ENCODE measurements around the gene DCXR.
A peak's percentile ranks its signal among the peaks of the same experiment; 100 is the strongest.

DCXR gene

DNA sequence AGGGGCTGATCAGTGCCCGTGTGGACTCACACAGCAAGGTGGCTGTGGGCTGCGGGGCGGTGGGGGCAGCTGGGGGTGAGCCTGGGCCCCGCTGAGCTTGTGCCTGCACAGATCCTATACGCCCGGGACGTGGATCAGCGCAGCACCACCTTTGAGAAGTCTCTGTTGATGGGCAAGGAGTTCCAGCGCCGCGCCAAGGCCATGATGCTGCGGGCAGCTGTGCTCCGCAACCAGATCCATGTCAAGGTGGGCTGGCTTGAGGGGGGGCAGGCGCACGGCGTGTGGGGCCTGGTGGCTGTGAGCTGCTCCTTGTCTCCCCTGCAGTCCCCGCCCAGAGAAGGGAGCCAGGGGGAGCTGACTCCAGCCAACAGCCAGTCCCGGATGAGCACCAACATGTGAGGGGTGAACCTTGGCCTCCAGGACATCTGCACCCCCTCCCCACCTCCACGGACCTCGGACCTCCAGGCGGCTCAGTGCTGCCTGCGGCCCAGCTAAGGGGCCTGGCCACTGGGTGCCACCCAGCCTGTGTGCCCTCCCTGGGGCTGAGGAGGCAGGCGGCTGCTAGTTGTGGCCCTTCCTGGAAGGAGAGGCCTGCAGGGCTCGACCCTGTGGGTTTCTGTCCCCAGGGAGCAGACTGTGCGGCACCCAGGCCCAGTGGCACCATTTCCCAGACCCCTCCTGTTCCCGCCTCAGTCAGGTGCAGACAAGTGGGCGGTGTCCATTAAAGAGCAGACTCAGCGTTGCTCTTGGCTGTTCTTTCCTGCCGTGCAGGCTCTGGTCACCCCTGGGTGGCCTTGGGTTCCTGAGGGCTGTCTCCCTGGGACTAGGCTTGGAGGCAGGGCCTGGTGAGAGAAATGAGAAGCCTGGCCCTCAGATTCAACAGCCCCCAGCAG is 19.5 kb upstream of the DCXR start:
- DNase-seq = no peak
- intact Hi-C loops (cut with DNase I) = loop anchor here (5.0 kb wide), 1 partner anchor 40 kb away; the partner anchor contains the start of gene FASN

DNA sequence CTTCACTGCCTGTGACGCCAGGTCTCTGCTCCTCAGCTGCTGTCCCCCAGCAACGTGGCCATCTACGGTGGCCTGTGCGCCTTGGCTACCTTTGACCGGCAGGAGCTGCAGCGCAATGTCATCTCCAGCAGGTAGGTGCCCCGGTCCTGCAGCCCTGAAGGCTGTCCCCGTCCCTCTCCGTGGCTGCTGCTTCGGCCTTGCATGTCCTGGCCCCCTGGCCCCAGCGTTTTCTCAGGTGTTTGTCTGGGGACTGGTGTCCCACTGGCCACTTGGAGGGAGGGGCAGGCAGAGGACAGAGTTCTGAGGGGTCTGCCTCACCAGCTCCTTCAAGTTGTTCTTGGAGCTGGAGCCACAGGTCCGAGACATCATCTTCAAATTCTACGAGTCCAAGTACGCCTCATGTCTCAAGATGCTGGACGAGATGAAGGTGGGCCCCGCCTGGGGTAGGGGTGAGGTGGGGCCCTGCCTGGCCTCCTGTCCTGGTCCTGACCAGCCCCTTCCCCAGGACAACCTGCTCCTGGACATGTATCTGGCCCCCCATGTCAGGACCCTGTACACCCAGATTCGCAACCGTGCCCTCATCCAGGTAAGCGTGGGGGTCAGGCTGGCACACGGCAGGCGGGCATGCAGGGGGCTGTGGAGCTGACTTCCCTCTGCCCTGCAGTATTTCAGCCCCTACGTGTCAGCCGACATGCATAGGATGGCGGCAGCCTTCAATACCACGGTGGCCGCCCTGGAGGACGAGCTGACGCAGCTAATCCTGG is 18.6 kb upstream of the DCXR start:
- DNase-seq = no peak
- intact Hi-C loops (cut with DNase I) = loop anchor here (5.0 kb wide), 1 partner anchor 41 kb away; the partner anchor contains the start of gene FASN

DNA sequence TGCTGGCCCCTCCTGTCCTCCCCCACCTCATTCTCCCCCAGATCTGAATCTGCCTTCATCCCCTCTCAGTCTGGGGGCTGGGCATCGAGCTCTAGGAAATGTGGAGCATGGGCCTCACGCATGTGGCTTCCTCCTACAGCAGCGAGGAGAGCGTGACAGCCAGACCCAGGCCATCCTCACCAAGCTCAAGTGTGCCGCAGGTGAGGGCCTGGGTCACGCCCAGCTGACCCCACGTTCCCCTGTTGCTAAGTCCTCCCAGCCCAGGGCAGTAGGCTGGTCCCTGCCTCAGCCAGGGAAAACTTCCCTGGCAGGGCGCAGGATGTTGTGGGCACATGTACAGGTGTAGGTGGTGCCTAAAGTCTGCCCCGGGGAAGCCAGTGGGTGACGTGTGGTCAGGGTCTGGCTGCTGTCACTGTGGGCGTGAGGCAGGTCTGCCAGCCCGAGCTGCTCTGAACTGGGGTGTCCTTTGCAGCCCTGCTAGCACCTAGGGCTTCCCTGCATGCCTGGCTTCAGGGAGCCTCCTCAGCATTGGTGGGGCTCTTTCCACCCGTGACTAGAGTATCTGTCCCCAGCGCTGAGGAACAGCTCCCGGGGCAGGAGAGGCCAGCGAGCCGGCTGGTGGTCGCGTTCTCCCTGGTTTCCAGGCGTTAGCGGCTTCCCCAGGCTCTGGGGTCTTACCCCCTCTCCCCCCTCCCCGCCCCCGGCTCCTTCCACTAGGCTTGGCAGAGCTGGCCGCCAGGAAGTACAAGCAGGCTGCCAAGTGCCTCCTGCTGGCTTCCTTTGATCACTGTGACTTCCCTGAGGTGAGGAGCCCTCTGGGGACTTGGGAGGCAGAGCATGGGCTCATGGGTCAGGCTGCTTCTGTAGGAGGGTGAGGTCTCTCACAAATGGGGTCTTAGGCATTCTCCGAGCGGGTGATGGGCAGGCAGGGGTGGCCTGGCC is 17.8 kb upstream of the DCXR start:
- intact Hi-C loops (cut with DNase I) = loop anchor here (5.0 kb wide), 1 partner anchor 42 kb away; the partner anchor contains the start of gene FASN
- DNase-seq = no peak

DNA sequence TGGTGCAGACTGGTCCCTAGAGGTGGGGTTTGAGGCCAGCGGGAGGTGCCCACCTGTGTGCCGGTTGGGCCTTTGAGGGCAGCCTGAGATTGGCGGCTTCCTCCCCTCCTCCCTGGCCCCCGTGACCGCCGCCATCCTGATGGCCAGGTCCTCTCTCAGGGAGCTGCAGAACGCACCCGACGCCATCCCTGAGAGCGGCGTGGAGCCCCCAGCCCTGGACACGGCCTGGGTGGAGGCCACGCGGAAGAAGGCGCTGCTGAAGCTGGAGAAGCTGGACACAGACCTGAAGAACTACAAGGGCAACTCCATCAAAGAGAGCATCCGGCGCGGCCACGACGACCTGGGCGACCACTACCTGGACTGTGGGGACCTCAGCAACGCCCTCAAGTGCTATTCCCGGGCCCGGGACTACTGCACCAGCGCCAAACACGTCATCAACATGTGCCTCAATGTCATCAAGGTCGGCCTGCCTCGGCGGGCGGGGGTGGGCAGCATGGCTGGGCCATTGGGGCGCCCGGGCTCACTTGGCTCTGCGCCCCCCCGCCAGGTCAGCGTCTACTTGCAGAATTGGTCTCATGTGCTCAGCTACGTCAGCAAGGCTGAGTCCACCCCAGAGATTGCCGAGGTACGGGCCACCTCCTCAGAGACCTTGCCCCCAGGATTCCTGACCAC is 17.0 kb upstream of the DCXR start:
- no peak for DNase-seq
- intact Hi-C loops (cut with DNase I) = loop anchor here (5.0 kb wide), 1 partner anchor 43 kb away; the partner anchor contains the start of gene FASN

- intact Hi-C loops (cut with DNase I) = no loop called here
- no peak for DNase-seq
Observed at GRCh38 chr17:82053556-82054263, 16.2 kb upstream of the DCXR start.

GRCh38 chr17:82053130-82053529 is 15.6 kb upstream of the DCXR start:
- no peak for DNase-seq

GRCh38 chr17:82052638-82053059 is 15.2 kb upstream of the DCXR start:
- no peak for DNase-seq
- intact Hi-C loops (cut with DNase I) = no loop called here

More at GRCh38 chr17:82053130-82053529, 15.6 kb upstream of the DCXR start:
- intact Hi-C loops (cut with DNase I) = no loop called here

- intact Hi-C loops (cut with DNase I) = no loop called here
- peak; percentile 60 to 93 (median 86) for DNase-seq
Observed at GRCh38 chr17:82051776-82052637, 14.5 kb upstream of the DCXR start, which contains the start of the genes GPS1 and RFNG. Gene GPS1 (plus strand): TSS chr17:82051898. CDS start chr17:82051932, 34 bp downstream. Gene RFNG (minus strand): TSS chr17:82051811. CDS start chr17:82051766, 45 bp downstream.

DNA sequence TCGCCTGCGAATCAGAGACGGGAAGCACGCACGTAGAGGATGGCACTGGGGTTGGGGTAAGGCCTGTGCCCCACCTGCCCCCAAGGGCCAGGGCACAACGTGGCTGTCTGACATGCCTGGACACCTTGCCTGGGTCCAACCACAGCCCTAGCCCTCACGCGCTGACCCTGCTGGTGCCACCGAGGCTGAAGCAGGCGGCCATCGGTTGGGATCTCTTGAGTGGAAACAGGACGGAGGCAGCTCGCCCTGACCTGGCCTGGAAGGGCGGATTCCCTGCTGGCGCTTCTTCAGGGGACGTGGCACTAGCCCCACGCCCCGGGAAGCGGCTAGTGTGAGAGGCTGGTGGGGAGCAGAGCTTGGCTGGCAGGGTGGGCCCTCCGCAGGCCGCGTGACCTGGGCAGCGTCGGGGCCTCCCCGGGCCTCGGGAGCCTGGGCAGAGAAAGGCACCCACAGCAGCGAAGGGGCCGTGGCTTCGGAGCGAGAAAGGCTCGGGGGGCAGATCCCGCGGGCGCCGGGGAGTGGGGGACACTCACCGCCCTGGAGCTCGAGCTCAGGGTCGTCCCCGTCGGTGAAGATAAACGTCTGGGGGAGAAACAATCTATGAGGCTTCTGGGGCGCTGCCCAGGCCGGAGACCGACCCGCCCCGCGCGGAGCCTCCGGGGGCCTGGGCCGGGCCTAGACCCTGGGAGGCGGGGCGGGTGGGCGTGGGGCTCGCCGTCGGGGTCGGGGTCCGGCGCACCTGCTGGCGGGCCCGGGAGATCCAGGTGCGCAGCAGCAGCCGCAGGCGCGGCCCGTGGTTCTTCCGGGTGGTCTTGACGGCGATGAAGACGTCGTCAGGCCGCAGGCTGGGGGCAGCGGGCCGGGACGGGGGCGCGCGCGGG is 13.5 kb upstream of the DCXR start:
- DNase-seq = no peak
- intact Hi-C loops (cut with DNase I) = no loop called here

GRCh38 chr17:82050152-82050760 is 12.8 kb upstream of the DCXR start:
- DNase-seq = no peak
- intact Hi-C loops (cut with DNase I) = no loop called here

DNA sequence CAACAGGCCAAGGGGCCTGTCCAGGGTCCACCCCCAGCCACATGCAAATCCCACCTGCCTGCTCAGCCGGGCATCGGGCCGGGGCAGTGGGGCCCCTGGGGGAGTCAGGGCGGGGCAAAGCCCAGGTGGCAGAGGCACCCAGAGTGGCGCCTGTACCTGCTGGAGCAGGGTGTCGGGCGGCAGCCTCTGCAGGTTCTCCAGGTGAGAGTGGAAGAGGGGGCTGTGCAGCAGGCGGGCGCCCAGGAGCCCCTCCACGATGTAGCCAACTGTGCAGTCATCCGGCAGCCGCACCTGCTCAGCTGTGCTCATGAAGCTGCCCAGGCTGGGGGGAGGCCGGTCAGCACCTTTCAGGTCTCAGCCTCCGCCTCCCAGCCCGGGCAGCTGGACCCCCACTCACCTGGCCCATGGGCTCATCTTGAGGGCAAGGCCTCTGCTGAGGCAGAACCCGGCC is 12.0 kb upstream of the DCXR start:
- intact Hi-C loops (cut with DNase I) = no loop called here
- no peak for DNase-seq

GRCh38 chr17:82049106-82049505 is 11.6 kb upstream of the DCXR start:
- DNase-seq = no peak
- intact Hi-C loops (cut with DNase I) = no loop called here

DNA sequence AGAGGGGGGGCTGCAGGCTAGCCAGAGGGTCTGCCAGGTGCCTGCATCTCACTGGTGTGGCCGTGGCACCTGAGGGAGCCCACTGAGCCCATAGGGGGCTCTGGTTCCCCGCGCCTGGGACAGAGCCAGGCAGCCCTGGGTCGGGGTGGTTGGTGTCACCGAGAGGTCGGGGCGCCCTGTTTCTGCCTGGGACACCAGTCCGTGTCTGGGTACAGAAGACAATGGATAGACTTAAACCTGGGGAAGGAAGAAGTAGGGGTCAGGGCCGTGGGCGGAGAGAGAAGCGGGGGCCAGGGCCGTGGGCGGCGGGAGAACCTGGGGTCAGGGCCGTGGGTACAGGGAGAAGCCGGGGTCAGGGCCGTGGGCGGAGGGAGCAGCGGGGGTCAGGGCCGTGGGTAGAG is 11.1 kb upstream of the DCXR start:
- intact Hi-C loops (cut with DNase I) = no loop called here
- no peak for DNase-seq

GRCh38 chr17:82047914-82048570 is 10.5 kb upstream of the DCXR start:
- no peak for DNase-seq
- intact Hi-C loops (cut with DNase I) = no loop called here

DNA sequence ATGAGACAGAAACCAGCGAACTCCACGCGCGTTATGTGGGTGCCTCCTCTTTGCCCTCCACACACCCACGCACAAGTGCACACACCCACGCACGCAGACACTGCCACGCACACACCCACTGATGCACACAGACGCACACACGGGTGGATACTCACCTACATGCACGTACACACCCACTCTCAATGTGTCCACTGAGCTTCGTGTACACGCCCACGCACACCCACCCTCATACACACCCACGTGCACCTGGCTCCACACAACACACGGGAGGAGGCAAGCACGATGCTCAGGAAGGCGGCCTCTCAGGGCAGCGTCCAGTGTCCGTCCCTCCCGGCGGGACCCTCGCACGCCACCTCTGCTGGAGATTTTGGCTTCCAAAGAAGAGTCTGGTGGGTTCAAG is 9.9 kb upstream of the DCXR start:
- intact Hi-C loops (cut with DNase I) = no loop called here
- DNase-seq = no peak

Measured in head of caudate nucleus (tissue), 42 donors.